CD4-positive, alpha-beta T cell treated with Interleukin-4 for 4 hours (primary cell): ENCODE measurements around the gene TRIO.

Source experiments
- DNase-seq: peaks from one replicate; pipeline ENCODE4 v3.0.0-alpha.2; 2020

The TRIO gene

DNA sequence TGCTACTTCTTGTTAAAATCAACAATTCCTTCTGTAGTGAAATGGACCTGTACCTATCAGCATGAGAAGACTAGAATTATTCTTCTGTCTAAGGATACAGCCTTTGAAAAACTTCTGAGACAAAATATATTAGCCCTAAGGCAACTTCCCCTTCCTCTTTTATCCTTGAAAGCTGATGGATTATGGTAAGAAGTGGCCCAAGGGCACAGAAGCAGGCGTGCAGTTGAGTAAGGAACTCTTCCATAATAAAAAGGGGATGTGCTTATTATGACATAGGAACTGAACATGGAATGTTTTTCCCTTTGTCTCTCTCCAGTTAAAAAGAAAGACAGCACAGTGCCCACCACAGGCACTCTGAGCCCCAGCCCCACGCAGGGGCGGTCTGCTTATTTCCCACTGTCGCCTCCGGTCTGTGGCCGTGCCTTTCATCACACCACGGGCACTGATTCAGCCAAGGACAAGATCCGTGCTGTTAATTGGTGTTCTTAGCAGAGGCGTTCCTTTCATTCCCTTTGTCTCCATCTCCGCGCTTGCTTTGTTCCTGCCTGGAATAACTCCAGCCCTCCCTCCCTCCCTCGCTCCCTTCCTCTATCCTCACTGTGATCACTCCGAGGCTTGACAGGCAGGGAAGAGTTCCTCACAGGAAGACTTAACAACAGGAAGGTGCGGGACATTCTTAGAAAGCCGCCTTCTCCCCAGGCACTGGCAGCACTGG lies 302.6 kb downstream of the TRIO start:
- DNase-seq, result no peak

- DNase-seq, result no peak
Observed at GRCh38 chr5:14447958-14448911, 305.1 kb downstream of the TRIO start.

- DNase-seq, result no peak
Observed at GRCh38 chr5:14449052-14449661, 306.0 kb downstream of the TRIO start.

DNA sequence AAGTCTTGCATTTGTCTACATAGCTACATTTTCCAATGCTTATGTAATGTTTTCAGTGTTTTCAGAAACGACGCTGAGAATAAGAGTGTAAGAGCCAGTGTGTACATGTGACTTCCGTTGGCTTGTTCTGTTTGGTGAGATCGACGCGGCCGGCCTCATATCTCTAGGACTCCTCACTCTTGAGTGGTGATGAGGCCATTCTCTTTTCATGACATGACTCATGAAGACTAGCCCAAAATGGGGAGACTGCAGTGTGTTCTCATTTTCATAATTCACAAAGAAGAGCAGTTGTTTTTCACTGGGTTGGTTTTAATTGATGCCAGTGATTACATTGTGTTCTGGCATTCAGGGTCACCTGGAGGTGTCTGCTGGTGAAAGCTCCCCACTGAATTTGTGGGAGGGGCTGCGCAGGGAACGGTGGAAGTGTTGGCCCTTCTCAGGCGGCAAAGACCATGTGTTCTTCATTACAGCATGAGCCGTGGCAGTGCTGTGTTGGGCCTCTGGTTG lies 306.9 kb downstream of the TRIO start:
- DNase-seq, result peak; percentile 3

DNA sequence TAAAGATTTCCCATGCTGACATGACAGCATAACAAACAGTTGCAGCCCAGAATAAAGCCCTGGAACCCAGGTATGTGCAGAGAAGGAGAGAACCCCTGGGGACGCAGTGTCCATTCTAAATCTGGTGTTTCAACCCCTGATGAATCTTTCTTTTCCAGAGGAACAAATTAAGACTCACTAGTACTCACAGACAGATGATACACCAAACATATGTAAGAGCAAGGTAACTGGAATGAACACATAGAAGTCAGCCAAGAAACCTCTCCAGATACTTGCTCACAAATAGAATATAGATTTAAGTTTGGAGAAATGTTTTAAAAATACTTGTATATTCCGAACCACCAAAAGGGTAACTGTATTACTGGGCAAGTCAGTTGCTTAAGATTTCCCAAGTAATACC lies 307.6 kb downstream of the TRIO start:
- DNase-seq, result no peak

GRCh38 chr5:14451871-14452270 lies 308.7 kb downstream of the TRIO start:
- DNase-seq, result no peak

GRCh38 chr5:14452685-14453454 lies 309.7 kb downstream of the TRIO start:
- DNase-seq, result no peak

DNA sequence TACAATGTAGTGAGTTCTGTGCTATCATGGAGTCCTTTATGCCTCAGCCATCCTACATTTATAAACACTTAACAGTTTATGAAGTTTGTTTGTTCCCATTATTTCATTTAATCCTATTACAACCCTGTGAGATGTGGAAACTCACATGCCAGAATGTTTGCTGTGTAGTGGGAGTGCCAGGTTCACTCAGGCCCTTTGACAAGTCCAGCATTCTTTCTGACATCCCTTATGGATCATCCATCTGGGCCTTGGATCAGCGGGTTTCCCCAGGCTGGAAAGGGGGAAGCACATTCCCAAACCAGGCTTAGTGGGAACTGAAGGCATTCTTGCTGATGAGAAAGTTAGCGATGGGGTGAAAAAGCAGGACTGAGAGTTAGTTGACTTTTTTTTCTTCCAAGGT lies 310.3 kb downstream of the TRIO start:
- no peak for DNase-seq

DNA sequence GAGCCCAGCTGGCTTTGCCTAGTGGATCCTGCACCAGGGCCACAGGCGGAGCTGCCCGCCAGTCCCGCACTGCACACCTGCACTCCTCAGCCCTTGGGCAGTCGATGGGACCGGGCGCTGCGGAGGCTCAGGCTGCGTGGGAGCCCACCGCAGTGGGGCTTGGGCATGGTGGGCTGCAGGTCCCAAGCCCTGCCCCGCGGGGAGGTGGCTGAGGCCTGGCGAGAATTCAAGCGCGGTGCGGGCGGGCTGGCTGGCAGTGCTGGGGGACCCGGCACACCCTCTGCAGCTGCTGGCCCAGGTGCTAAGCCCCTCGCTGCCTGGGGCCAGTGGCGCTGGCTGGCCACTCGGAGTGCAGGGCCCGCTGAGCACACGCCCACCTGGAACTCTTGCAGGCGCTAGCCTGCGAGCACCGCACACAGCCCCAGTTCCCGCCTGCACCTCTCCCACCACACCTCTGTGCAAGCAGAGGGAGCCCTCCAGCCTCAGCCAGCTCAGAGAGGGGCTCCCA lies 312.7 kb downstream of the TRIO start:
- no peak for DNase-seq

- DNase-seq, result no peak
Observed at GRCh38 chr5:14457476-14457875, 314.3 kb downstream of the TRIO start.

- no peak for DNase-seq
Observed at GRCh38 chr5:14458414-14458813, 315.3 kb downstream of the TRIO start.

GRCh38 chr5:14460844-14461398 lies 317.8 kb downstream of the TRIO start:
- no peak for DNase-seq

DNA sequence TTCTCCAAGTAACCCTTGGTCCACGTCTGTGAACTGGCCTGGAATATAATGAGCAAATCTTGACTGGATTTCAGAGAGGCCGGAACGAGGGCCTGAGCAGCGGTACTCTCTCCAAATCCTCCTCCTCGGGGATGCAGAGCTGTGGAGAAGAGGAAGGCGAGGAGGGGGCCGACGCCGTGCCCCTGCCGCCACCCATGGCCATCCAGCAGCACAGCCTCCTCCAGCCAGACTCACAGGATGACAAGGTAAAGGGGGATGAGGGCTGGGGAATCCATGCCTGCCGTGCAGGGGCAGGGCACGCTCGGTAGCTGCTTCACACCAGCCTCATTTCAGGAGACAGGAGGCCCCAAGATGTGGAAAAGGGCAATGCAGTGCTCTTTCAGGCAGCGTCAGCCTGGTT lies 319.5 kb downstream of the TRIO start:
- DNase-seq, result no peak

GRCh38 chr5:14463629-14464028 lies 320.5 kb downstream of the TRIO start:
- peak; percentile 4 for DNase-seq

DNA sequence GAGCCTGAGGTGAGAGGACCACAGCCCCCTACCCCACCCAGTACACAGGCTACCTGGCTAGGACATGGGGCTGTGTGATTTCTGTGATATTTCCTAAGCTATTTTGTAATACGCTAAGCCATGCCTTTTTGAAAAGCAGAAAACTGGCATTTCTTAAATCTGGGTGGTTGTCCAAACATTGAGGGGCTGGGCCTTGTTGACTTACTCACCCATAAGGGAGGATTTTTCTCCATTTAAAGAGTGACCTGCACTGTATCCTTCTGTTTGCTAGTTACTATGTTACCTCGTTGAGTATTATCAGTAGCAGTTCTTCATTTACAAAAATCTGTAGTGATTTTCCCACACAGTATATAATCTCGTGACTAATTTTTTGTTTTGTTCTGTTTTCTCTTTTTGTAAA lies 321.0 kb downstream of the TRIO start:
- no peak for DNase-seq

DNA sequence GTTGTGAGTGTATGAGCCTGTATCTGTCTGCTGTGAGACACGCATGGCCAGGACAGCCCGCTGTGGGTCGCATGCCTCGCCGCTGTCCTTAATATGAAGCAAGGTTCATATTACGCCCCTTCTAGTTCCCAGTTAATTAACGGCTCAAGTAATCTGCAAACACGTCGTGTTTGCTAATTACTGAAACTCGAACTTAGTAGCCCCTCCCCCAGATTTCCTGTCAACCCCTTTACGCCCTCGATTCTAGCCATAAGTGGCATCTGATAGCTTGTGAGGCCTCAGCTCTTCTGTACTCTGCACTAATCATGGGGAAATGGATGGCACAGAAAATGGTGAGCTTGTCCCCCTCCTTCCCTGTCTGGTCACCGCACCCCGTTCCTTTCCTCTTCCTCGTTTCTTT lies 321.5 kb downstream of the TRIO start:
- DNase-seq, result no peak

GRCh38 chr5:14465116-14465515 lies 322.0 kb downstream of the TRIO start:
- DNase-seq, result no peak

GRCh38 chr5:14465776-14466175 lies 322.6 kb downstream of the TRIO start:
- no peak for DNase-seq

DNA sequence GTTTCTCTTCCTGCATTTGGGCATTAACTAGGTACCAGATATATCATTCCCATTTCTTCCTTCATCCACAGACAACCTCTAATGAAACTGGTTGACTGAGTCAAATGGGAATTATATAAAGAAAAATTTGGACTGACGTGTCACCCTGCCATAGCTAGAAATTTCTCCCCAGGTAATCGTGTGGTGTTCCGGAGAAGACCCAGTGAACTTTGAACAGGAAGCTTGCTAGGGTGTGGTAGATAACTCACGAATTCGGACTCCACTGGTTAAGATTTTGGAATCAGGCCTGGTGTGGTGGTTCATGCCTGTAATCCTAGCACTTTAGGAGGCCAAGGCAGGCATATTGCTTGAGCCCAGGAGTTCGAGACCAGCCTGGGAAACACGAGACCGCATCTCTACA lies 324.1 kb downstream of the TRIO start:
- no peak for DNase-seq

GRCh38 chr5:14467886-14468285 lies 324.7 kb downstream of the TRIO start:
- no peak for DNase-seq

- DNase-seq, result no peak
Observed at GRCh38 chr5:14469551-14470377, 326.6 kb downstream of the TRIO start.
